Measurements from ENCODE around the gene PTPRD.
"Not testable (repeated sequence)": the region's sequence is repeated elsewhere in the genome, so short reads cannot be mapped to it uniquely, and the experiment has no call there.

The PTPRD gene

DNA sequence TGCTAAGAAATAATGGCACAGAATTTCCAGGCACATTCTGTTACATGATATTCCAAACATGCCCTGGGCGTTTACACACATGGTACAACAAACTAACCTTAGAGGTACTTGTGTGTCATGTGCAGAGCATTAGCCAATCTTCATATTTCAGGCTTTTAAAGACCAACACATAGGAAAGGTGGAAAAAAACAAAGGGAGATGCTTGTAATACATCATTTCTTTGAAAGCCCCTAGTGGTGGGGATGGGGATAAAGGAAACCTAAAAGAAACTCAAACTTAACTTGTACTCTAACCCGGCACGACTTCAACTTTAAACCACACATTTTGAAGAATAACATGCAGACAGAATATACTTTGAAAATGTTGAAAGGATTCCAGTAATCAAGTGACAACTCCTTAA, 133.6 kb downstream of the PTPRD start:
- no peak for DNase-seq (ENCODE audit: low spot score)

DNA sequence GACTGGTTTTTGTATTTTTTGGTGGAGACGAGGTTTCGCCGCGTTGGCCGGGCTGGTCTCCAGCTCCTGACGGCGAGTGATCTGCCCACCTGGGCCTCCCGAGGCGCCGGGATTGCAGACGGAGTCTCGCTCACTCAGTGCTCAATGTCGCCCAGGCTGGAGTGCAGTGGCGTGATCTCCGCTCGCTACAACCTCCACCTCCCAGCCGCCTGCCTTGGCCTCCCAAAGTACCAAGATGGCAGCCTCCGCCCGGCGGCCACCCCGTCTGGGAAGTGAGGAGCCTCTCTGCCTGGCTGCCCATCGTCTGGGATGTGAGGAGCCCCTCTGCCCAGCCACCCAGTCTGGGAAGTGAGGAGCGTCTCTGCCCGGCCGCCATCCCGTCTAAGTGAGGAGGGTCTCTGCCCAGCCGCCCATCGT, 163.6 kb downstream of the PTPRD start:
- not testable (repeated sequence) for DNase-seq (ENCODE audit: low spot score)

DNA sequence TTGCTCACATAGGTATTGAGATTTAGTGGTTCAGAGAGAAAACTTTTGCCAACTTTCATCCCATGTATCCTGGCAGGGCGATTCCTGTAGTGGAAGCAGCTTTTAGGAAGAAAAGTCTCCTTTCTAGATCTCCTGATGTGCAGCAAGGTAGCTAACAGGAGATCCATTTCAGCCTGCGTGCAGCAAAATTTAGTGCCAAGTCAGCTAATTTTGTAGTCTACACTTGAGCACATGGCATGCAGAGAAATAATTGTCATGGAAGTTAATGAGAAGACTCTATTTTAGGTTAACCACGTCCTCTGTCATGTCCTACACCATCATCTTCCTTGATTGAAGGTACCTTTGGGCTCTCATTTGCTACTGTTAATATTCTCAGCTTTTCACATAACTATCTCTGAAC, 165.8 kb downstream of the PTPRD start:
- no peak for DNase-seq (ENCODE audit: low spot score)

GRCh38 chr9:10443868-10444204, 169.0 kb downstream of the PTPRD start:
- DNase-seq (ENCODE audit: low spot score) = no peak

DNA sequence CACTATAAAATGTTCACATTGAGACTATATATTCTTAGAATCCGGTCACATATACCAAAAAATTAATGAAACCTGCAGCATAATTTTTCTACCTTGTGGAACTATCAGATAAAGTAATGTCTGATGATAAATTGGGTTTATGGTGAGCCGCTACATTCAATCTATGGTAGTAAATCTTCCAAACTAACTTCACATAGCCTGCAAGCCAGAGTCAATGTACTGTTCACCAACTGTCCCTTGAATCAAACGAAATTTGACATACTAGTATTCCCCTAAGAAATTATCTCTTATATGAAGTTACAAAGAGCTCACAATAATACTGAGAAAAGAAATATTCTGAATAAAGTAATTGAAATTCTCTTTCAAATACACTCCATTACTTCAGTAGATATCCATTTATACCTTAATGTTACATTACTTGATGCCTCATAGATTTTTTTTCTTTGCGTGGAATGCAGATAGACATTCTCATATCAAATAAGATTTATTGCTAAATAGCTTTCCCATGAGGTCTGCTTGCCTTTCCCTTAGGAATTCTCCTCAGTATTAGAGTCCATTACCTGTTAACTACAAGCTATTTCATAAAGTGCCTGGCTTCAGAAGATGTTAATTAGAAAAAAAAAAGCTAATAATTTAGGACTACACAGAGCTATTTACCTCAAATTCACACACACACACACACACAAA, 169.5 kb downstream of the PTPRD start:
- DNase-seq (ENCODE audit: low spot score) = no peak

DNA sequence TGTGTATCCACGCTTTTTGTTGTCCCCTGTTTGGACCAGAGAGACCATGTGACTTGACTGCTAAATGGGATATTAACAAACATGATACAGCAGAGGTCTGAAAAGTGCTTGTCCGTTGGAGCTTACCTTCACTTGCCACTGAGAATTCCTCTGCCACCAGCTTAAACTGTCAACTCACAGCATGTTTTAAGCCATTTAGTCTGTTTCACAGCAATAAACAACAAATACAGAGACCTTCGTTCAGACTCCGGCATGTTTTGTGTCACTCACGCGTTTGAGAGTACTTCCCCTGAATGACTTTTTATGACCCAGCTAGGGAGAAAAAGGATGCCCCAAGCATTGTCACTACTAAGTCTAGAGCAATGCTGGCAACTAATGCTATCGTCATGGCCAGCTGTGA, 173.8 kb downstream of the PTPRD start:
- no peak for DNase-seq (ENCODE audit: low spot score)

- no peak for DNase-seq (ENCODE audit: low spot score)
Observed at GRCh38 chr9:10436756-10437155, 176.0 kb downstream of the PTPRD start.

GRCh38 chr9:10434412-10434811, 178.4 kb downstream of the PTPRD start:
- no peak for DNase-seq (ENCODE audit: low spot score)

DNA sequence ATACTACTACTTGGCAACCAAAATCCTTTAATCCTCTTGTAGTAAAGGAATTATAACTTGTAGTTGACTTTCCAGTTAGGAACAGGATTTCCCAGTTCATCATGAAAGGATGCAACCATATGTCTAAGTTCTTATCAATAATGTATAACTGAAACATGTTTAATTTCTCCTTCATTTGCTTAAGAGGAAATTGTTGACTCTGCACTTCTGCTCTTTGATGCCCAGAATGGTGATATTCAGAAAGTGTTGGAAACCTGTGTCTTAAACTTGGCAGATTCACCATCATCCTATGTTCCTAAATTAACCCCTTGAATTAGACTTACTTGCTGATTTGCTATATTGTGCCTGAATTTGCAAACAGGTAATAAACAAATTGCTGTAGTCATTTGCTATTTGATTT, 201.5 kb downstream of the PTPRD start:
- DNase-seq (ENCODE audit: low spot score) = no peak

GRCh38 chr9:10403283-10403682, 209.5 kb downstream of the PTPRD start:
- no peak for DNase-seq (ENCODE audit: low spot score)

- no peak for DNase-seq (ENCODE audit: low spot score)
Observed at GRCh38 chr9:10396615-10397014, 216.2 kb downstream of the PTPRD start.

- DNase-seq (ENCODE audit: low spot score) = no peak
Observed at GRCh38 chr9:10387282-10387681, 225.5 kb downstream of the PTPRD start.

DNA sequence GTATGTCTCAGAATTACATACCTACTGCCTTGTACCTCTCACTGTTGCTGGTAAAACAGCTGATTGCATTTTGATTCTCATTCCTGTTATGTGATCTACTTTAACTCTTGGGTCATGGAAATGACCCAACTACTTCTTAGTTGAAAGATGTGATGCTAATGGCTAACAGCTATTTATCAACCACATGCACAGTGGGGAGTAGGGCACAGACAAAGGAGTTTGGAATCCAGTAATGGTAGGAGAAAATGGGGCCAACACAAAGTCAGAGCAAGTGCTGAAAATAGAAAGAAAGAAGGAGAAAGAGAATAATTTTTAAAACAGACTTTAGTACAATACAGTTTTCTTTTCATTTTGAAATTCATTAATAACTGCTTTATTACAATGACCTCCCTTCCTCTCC, 241.0 kb downstream of the PTPRD start:
- DNase-seq (ENCODE audit: low spot score) = no peak

DNA sequence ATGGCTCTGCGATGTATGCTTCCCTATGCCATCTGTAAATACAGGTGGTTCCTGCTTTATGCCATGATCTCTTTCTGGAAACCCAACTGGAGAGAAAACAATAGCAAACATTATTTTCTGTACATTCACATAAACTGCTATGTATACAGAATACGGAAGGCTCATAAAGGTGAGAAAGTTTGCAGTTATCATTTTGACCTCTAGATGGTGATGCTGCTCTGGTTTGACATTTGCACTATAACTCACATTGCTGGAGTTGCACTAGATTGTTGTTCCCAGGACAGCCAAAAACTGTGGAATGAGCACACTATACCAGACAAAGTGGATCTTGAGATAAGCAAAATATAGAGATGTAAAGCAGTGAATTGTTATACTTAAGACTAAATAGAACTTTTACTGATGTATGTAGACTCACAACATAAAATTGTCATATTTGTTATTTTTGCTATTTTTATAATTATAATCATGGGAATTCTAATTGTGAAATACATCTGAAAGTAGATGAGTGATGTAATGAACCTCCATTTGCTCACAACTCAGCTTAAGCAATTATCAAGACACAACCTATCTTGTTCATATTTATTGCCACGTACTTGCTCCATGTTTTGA, 246.5 kb downstream of the PTPRD start:
- DNase-seq (ENCODE audit: low spot score) = no peak

GRCh38 chr9:10354591-10354990, 258.2 kb downstream of the PTPRD start:
- DNase-seq (ENCODE audit: low spot score) = no peak

GRCh38 chr9:10345621-10346020, 267.2 kb downstream of the PTPRD start:
- DNase-seq (ENCODE audit: low spot score) = not testable (repeated sequence)

DNA sequence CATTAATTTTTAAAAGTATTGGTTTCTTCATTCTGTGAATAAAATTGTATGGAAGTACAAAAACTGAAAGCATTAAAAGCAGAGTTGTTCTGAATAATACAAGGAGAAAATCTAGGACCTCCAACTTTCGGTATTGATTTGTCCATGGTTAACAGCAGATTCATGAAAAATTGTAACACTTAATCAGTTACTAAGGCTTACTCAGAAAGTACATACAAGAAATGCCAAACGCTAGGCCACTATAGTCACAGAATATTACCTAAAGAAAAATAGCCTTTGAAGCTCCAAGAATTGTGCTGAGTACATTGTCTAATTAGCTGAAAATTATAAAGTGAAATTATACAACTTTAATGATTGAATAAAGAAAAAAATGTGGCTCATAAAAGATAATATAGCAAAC, 271.7 kb downstream of the PTPRD start:
- no peak for DNase-seq (ENCODE audit: low spot score)

GRCh38 chr9:10339152-10339551, 273.6 kb downstream of the PTPRD start:
- no peak for DNase-seq (ENCODE audit: low spot score)

GRCh38 chr9:10331157-10331556, 281.6 kb downstream of the PTPRD start:
- DNase-seq (ENCODE audit: low spot score) = no peak

DNA sequence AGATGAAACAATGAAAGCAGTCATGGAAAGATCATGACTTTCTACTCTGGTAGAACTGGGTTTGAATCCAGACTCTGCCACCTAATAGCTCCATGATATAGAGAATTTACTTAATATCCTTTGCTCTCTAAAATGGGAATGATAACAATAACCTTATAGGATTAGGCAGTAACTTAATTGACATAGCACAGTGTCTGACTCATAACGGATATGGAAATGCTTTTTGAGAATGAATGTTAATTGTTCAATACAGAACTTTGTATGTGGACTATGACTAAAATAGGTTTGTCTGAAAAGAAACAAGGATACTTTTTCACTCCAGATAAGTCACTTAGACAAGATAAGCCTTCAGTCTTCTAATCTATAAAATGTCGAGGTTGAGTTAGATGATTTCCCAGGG, 330.7 kb downstream of the PTPRD start:
- DNase-seq (ENCODE audit: low spot score) = no peak

DNA sequence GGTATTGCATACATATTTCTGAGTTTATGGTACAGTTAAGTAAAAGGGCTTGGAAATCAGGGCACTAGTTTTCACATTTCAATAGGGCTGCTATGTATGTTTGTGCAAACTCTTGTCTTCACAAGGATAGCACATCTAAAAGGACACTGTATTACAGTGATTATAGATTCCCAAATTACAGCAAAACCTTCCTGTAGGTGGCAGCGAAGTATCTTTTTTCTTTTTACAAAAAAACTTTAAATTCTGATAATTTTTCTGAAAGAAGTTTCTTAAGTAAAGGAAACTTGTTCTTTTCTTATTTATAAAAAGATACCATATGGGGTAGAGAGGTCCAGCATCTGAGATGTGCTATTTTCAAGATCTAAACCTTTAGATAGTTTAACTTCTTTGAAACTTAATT, 337.8 kb downstream of the PTPRD start:
- DNase-seq (ENCODE audit: low spot score) = no peak

DNA sequence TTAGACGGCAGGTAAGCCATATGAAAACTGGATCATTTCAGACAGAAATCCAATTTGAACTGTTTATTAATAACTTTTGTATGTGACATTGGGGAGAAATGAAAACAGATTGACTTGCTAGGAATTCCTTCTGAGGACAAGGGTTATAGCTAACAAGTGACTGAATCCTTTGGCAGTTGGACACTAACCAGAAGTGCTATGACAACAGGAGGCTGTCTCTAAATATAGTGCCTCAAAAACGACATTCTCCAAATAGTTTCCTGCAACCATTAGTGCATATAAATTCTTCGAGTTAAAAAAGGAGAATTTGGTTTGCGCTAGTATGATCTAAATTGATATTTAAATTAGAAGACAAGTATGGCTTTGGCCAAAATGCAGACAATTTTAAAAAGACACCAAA, 338.6 kb downstream of the PTPRD start:
- no peak for DNase-seq (ENCODE audit: low spot score)

DNA sequence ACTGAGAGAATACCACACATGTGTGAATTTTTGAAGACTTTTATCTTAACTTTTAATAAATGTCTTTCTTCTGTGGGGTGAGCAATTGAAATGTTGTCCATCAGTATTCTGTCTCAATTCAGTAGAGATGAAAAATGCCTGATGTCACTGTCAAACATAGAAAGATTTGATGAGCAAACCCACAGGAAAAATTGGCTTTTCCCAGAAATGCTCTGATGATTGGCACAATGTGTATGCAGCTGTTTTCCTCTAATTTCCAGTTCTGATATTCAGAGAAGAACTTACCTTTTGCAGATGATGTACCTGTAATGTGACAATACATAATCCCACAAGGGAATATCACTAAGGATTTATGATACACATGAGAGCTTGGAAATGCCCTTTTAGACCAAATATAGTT, 340.0 kb downstream of the PTPRD start:
- no peak for DNase-seq (ENCODE audit: low spot score)

Data from CD4-positive, alpha-beta T cell treated with Interleukin-6 at 100 ng/mL for 8 hours (primary cell).